ENCODE results near the gene ASTN2.

Gene ASTN2

DNA sequence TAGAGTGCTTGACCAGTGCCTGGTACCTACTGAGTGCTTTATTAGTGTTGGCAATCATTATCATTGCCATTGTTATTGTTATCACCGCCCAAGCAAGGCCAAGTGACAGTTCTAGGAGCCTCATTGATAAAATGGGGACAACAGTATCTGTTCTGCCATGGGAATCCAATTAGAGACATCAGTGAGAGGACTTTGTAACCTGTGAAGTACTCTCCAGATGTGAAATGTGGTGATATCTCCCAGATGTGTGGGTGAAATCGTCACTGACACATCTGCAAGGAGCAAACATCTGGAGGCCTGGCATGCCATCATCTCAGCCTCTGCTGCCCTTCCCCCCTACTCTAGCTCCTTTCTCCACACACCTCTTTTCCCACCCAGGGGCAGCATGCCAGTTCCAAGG is 1000.5 kb downstream of the ASTN2 start:
- DNase-seq (ENCODE audit: low read depth), result no peak

DNA sequence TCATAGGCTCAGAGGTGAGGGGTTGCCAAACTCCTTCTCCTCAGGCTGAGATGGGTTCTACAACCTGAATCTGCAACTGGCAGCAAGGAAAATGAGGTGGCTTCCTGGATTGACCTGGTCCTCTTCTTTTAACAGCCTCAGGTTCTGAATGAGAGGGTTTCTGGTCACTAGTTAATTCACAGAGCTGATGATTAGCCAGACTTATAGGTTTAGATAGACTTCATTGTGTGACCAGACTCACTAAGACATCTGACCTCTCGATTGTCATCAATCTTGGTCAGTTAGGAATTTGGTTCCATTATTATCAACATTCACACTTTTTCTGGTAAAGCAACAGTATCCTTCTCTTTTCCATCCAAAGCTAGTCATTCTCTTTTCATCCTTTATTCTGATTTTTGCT is 1003.4 kb downstream of the ASTN2 start:
- no peak for DNase-seq (ENCODE audit: low read depth)

DNA sequence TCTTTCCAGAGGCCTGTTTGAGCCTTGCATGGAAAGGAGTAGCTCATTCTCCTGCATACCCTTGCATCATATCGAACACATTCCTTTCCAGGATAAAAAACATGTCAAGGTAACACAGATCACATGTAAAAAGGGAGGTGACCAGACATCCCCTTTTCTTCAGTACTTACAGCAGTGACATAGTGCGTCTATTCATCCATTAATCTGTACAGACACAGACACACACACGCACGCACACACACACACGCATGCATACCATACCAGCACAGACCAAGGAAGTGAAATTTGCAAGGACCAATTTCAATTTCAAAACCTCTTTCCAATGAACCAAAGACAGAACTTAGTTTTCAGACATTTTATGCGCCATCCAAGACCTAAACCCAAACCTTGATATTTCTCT is 1005.2 kb downstream of the ASTN2 start:
- DNase-seq (ENCODE audit: low read depth), result no peak

DNA sequence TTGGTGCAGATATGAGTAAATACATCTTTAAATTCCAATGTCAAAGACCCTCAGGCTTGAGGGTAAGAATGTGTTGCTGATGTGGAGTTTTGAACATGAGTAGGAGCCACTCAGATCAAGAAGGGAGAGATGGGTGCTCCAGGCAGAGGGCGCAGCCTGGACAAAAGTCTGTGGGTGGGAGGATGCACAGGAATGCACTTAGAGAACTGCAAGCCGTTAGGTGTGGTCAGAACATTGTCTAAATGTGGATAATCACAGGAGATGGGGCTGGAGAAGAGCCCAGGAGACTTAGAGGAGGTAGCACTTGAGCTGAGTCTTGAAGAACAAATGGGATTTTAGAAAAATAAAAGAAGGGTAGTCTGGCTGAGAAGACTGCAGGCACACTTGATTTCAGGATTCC is 1005.7 kb downstream of the ASTN2 start:
- no peak for DNase-seq (ENCODE audit: low read depth)

DNA sequence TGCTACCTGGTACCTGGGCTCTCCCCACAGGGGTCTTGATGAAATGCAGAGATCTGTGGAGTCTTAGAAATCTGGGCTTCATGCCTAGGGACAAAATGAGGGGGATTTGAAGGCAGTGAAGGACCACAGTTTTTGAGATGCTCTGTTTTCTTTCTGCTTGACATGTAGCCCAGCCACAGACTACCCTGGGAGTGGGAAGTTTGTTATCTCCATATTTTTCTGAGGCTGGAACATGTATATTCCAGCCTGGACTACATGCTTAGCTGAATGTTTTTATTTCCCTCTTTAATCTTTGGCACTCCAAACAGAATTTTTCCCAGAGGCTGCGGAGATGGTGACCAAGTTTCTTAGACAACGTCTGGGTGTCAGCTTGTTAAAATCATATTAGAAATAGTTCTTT is 1008.4 kb downstream of the ASTN2 start:
- DNase-seq (ENCODE audit: low read depth), result no peak

DNA sequence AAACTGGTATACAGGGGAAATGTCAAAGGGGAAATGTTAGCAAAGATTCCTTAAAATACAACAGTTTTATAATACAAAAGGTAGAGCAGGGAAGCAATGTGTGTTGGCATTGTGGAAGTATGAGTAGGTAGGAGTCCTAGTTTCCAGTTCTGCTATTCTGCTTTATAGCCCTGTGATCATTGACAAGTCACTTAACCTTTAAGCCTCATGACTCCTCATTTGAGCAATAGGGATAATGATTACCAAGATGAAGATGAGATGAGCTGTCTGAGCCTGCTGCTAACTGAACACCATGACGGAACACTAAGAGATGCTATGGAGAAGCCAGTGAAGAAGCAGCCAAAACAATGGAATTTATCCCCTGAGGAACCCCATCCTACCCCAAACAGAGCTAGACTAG is 1009.5 kb downstream of the ASTN2 start:
- no peak for DNase-seq (ENCODE audit: low read depth)

DNA sequence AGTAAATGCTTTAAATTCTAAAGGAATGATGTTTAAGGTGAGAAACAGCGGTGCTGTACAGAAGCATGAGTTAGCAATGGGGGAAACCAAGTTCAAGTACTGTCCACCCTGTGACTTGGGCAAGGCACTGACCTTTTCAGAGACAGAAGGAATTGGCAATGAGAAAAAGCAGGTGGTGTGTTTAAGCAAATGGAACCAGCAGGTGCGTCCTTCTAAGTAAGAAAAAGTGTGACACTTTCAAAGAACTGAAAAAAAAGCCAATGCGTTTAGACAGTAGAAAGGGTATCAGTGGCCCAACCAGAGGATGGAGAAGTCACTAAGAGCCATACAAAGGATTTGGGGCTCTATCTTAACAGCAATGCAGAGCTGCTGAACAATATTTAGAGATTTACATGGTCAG is 1010.6 kb downstream of the ASTN2 start:
- DNase-seq (ENCODE audit: low read depth), result no peak

DNA sequence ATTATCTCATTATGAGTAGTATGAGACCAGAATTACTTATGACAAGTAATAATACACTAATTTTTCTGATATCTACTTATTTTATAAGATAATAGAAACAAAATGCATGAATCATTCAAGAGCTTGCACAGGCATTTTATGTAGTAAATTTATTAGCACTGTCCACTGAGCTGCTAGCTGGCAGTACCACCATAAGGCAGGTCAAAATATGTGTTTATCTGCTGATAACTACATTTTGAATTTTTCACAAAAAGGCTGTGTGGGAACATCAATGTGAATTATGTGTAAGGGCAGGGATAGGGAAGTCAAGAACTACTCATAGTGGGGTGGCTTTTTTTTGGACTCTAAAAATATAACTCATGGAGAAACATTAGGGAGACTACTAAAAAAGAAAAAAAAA is 1011.7 kb downstream of the ASTN2 start:
- DNase-seq (ENCODE audit: low read depth), result no peak

DNA sequence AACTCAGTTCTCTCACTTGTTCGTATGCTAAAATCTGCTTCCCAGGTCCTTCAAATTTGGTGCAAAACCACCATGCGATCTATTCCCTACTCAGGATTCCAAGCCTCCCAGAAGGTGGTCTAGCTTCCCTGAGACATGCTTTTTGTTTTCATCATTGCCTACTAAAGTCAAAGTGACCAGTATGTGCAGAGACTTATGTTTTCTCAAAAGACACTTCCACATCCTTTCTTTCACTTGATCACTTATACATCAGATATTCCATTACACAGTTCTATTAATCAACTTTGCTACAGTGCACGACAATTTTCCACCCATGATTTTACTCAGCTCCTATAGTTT is 1019.2 kb downstream of the ASTN2 start:
- no peak for DNase-seq (ENCODE audit: low read depth)

DNA sequence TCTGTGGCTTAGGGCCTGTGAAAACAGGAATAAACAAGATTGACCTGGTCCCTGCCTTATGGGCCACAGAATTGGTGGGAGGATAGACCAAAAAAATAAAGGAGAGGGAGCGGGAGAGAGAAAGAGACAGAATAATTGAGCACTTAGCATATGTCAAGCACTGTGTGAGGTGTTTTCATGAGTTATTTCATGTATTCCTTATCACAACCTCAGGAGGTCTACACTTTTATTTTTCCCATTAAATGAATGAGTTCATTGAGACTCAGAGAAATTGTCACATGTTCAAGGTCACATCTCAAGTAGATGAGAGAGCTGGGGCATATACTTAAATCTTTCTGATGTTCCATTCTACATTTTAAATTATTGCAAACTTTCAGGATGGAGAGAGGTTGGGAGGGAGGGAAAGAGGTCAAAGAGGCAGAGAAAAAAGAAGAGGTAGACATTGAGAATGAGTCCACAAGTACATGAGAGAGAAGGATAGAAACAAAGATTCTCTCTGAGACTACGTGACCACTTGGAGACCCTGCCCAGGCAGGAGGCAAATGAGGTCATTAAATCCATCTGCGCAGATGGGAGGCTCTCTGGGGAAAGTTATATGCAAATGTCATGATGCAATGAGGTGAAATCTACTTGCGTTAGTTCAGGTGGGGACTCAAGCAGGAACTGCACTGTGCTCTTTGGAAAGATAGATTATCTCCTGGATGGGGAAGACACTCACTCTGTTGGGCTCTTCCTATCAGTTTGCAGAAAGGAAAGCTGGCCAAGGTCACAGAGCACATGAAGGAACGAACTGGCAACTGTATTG is 1019.8 kb downstream of the ASTN2 start:
- no peak for DNase-seq (ENCODE audit: low read depth)

DNA sequence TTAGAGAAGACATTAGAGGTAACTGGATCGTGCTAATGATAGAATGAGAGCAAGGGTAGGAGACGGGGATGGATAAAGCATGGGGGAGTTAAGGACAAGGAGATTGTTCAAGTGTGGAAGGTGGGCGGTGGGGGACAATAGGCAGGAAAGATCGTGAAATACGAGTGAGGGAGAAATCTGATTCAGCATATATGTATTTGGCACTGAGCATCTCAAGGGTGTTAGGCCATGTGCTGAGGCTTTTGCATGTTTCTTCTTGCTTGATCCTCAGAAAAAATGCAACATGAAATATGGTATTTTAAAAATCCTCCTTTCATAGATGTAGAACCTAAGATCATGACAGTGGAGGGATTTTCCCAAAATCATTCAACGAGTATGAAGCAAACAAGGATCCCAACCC is 1020.8 kb downstream of the ASTN2 start:
- no peak for DNase-seq (ENCODE audit: low read depth)

DNA sequence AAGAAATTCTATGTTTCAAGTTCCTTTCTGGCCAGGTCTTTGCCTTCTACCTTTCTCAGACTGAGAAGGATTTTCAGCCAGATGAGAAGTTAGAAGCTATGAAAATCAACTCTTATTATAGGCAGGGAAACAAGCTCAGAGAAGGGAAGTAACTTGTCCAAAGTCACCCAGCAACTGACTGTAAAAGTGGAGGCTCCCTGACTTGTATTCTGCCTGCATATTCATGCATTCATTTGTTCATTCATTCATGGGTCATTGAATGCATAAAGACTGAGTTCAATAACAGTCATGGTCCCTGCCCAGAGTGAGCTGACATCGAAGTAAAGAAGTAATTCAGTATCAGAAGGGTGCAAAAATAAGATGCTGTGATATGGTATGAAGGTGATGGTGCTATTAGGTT is 1021.7 kb downstream of the ASTN2 start:
- no peak for DNase-seq (ENCODE audit: low read depth)

DNA sequence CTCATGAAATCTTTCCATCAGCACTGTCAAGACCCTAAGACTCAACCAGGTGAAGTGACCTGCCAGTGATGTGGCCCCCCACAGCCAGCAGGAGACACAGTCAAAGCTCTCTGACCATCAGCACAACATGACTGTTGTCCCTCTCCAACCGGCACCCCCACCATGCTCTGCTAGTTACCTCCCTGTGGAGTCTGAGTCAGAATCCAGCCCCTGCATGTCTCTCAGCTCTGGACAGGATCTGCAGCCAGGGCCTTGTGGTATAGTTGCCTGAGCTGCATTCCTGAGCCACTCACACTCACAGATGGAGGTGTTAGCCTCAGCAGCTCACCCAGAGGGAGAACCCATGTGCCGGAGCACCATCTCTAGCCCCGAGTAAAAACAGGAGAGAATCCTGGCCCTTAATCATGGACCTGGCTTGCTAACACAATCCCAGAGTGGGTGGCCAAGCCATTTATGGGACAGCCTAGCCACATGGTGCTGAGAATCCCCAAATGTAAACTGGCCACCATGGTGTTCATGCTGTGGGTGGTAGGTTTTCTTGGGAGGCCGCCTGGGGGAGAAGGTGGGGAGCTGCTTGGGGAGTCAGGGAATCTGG is 1023.5 kb downstream of the ASTN2 start:
- DNase-seq (ENCODE audit: low read depth), result no peak

DNA sequence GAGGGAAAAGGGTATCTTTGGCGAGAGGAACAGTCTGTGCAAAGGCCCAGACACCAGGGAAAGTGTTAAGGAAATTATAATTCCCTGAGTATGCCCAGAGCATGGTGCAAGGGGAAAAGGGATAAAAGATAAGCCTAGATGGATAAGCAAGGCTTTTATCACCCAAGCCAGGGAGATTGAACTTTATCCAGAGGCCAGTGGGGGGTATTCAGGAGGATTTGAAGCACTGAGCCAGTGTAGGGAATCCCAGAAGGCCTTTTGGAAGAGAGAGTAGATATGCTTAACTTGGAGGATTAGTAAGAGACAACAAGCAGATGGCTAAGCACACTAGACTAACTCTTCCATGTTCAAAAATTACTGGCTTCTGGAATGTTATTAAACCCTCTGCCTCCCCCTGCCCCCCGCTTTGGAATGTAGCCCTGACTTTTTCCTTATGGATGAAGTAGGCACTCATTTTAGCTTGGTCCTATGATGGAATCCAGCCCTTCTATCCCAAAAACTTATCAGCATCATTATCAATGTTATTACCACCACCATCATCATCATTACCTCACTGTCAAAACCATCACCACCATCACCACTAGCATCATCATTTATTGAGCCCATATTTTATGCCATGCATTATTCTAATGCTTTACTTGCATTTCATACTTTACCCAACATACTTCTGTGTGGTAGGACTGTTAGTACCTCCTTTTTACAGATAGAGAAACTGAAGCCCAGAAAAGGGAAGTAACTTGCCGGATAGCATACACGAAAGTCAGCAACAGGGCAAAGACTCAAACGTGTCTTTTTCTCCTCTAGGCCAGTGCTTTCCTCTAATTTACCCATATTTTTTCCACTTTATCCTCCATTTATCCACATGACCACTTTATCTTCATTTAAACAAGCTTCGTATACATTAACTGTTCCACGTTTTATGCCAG is 1024.3 kb downstream of the ASTN2 start:
- no peak for DNase-seq (ENCODE audit: low read depth)

DNA sequence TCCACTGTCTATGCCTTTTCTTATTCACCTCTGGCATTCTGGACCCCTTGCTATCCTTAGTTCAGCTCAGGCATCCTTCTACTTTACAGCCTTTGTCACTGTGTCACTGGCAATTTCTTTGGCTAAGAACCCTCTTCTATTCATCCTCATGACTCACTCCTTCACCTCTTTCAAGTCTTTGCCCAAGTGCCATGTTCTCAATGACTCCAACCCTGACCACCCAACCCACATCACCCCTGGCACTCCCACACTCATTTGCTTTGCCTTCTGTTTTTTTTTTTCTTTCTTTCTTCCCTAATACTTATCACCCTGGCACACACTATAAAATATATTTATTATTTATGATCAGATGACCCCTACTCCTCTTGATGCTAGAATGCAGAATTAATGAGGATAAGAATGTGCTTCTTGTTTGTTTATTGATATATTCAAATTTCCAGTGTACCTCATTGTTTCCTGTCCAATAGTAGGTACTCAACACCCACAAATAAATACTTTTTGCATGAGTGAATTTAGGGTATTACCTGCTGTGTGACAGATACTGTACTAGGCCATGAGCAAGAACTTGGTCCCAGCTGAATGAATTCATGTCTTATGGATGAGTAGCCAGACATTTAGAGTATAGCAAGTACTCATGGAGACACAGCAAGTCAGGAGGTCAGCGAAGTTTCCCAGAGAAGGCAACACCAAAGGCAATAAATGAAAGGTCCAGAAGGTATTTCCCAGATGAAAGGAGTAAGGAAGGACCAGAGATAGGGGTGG is 1025.1 kb downstream of the ASTN2 start:
- no peak for DNase-seq (ENCODE audit: low read depth)

DNA sequence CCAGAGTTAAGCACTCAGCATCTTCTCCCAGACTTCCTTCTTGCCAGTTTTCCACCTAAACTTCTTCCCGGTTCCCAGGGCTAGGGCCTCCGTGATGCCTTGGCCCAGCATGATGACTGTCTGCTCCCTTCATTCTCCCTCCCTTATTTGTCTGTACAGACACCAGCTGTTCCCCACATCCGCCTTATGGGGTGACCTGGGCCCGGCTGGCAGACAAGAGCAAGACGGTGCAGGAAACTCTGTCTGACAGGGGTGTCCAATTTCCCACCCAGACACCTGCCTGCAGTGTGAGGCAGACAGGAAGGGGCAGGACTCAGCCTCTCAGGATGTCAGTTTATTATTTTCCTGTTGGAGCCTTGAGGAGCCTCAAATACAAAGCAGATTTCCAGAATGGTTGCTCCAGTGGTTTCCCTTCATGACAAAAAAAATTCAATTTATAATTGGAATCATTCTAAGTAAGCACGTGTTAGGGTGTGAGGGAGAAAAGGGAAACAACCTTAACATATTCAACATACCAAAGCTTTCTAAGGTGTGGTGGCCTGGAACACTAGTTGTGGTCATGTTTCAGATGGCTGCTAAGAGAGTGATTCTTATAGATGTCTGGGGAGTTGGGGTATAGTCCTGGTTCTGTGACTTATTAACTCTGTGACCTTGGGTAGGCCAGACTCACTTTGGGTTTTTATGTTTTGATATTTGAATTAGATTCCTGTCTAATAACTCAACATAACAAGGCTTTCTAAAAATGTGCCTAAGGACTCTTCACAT is 1026.7 kb downstream of the ASTN2 start:
- no peak for DNase-seq (ENCODE audit: low read depth)

DNA sequence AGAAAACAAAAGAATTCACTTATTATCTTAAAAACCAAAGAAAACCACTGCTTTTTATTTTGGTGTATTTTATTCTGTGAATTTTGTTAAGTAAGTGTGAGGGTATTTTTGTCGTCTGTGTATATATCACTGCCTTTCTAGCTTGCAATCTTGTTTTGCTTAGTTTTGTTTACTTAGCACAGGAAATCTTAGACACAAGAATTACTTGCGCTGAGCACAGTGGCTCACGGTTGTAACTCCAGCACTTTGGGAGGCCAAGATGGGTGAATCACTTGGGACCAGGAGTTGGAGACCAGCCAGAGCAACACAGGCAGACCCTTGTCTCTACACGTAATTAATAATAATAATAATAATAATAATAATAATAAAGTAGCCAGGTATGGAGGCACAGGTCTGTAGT is 1030.9 kb downstream of the ASTN2 start:
- no peak for DNase-seq (ENCODE audit: low read depth)

DNA sequence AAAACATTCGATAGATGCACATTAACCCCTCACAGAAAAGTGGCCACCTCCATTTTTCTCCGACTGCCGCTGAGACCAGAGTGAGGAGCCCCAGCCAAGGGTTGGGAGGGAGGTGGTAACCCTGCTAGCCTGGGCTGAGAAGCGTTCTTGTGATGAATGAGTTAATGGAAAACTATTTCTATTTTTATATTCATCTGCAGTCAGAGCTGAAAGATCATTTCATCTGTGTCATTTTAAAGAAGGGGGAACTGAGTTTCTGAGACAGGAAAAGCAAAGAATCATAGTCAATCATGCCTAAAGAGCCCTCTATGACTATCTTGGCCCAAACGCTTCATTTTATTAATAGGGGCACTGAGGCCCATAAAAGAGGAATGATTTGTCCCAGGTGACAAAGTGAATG is 1031.7 kb downstream of the ASTN2 start:
- DNase-seq (ENCODE audit: low read depth), result no peak

DNA sequence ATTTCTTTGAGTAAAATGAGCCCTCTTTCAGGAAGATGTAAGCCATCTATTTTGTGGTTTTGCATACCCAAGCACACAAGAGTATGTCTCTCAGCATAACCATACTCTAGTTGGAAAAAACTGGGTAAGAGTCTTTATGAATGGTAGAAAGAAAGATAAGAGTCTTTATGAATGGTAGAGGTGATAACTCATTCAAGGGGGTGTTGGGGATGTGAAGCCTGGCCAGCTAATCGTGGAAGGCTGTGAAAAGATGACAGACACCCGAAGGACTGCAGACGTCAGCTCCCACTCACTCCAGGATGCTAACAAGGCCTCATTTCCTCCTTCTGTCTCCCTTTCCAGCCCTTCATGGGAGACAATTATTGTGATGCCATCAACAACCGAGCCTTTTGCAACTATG is 1032.8 kb downstream of the ASTN2 start:
- DNase-seq (ENCODE audit: low read depth), result no peak

DNA sequence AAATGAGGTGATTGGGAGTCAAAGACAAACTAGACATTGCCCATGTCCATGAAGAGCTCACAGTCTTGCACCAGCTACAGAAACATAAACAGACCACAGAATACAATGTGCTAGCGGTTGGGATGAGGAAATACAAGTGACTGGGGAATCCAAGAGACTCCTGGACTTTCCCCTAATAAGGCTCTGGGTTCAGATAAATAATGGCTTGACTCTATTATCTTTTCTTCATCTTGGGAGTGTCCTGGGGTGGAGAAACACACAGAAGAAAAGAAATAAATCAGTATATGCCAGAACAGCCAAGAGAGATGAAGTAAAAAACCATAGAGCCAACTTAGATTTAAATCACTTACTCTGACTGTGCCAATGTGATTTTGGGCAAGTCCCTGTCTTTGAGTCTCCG is 1033.5 kb downstream of the ASTN2 start:
- DNase-seq (ENCODE audit: low read depth), result no peak

DNA sequence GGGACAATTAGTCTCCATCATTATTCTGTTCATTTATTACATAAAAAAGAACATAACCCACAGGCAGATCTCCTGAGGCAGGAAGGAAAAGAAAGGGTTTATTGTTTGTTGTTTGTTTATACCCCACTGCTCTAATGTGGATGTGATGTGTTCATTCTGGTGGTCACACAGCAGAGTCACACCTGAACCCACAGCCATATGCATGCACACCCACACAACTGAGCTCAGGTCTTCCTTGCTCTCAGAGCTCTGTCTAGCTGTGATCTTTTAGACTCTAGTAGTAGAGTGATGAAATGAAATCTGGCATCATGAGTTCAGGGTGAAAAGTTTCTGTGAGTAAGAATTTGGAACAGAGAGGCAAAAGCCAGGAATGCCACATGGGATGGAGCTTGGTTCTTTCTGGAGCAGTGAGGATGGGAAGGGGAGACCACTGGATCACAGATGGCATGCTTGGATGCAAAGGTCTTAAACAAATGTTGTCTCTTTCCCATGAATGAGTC is 1034.3 kb downstream of the ASTN2 start:
- DNase-seq (ENCODE audit: low read depth), result no peak

Data from stimulated activated CD8-positive, alpha-beta memory T cell treated with anti-CD3 and anti-CD28 coated beads, Interleukin-12 subunit alpha, Interleukin-12 subunit beta, amount 100 ng/mL, for 4 hours (primary cell).